ENCODE data around the gene ARHGAP24. TPM values are rescaled to one million over a fixed set of nuclear protein-coding genes. Genes with fewer than 3 reads are reported as not detected.

The ARHGAP24 gene
- total and polyA plus RNA-seq, 2 of the 13 experiments (the other 11 are each of a cell fraction or from before 2014, with no cell fraction given) = 0.07 to 0.55 TPM

- POLR2A ChIA-PET = no interaction called here
- Histone ChIP-seq H3K27ac (ENCODE audit: extremely low read length, insufficient read depth, low read length) (no peak overlapping the region), H3K4me3 (replicated peaks in 1 of 3; ENCODE audit: insufficient read depth in 1 of 3, low read depth in 2 of 3, low read length in 3 of 3) (no peak overlapping the region), H3K36me3 (replicated peaks in 1 of 2; ENCODE audit: control insufficient read depth in 1 of 2, insufficient read depth in 2 of 2, low read length in 2 of 2) (no peaks in the 10 kb centered on the region), H3K79me2 (ENCODE audit: insufficient read depth, low read length) (no peaks in the 10 kb centered on the region), H3K9ac (ENCODE audit: insufficient read depth, low read depth, low read length) (no peak overlapping the region), H3K9me3 (ENCODE audit: low read length) (no peaks in the 10 kb centered on the region), H2AFZ (ENCODE audit: low read length) (no peak overlapping the region), H3K4me1 (ENCODE audit: insufficient read depth, low read length) (no peaks in the 10 kb centered on the region), H3K27me3 (ENCODE audit: control insufficient read depth in 1 of 2, insufficient read depth in 2 of 2, low read length in 2 of 2) (no peaks in the 10 kb centered on the region), H4K20me1 (ENCODE audit: insufficient read depth, low read length) (no peaks in the 10 kb centered on the region), H3K4me2 (ENCODE audit: low read depth, low read length) (no peak overlapping the region)
- intact Hi-C loops (cut with micrococcal nuclease; ENCODE audit: unreplicated experiment) = no loop called here
- DNase-seq (ENCODE audit: low spot score) (no peak), FAIRE-seq (no peak), ATAC-seq (no peak)
- no peak for TF ChIP-seq ATRX (CRISPR knock-in tag; IDR thresholded peaks at IDR 0.05; ENCODE audit: borderline replicate concordance)
- in situ Hi-C loops (cut with HindIII; ENCODE audit: extremely low pct_ligation_motif_present, low pct_unique_long_range_greater_than_20kb) = no loop called here
- CTCF ChIA-PET (ENCODE audit: low intra/inter-chr PET ratio, low total read pairs) = no interaction called here
- BruUV-seq (replicated peaks) = no TSS peak
Observed at GRCh38 chr4:85790582-85790981, 315.6 kb downstream of the ARHGAP24 start.

- BruUV-seq (replicated peaks) = no TSS peak
- ATAC-seq = no peak
- no peak for FAIRE-seq
- no peak for TF ChIP-seq TBL1XR1 (IDR thresholded peaks at IDR 0.05; ENCODE audit: borderline replicate concordance, low read length, partially characterized antibody)
- no peak for TF ChIP-seq ZNF205 (CRISPR knock-in tag; IDR thresholded peaks at IDR 0.05)
- no peak for TF ChIP-seq GABPA (IDR thresholded peaks at IDR 0.05; ENCODE audit: low read depth, low read length)
- TF ChIP-seq GABPA (CRISPR knock-in tag; IDR thresholded peaks at IDR 0.05; ENCODE audit: low read depth) = no peak
- TF ChIP-seq ZNF468 (CRISPR knock-in tag; IDR thresholded peaks at IDR 0.05) = no peak
- TF ChIP-seq ZFP62 (CRISPR knock-in tag; IDR thresholded peaks at IDR 0.05) = no peak
- TF ChIP-seq RARA (CRISPR knock-in tag; IDR thresholded peaks at IDR 0.05) = no peak
- no peak for TF ChIP-seq ZNF510 (CRISPR knock-in tag; IDR thresholded peaks at IDR 0.05; ENCODE audit: low read depth)
- TF ChIP-seq DNMT3B (CRISPR knock-in tag; conservative IDR thresholded peaks at IDR 0.05) = no peak
- no peak for TF ChIP-seq FOSL1 (CRISPR knock-in tag; IDR thresholded peaks at IDR 0.05; ENCODE audit: borderline replicate concordance)
- no peak for TF ChIP-seq TIGD3 (CRISPR knock-in tag; IDR thresholded peaks at IDR 0.05; ENCODE audit: borderline replicate concordance)
- TF ChIP-seq MIER2 (CRISPR knock-in tag; IDR thresholded peaks at IDR 0.05) = no peak
- no peak for TF ChIP-seq NFYC (CRISPR knock-in tag; IDR thresholded peaks at IDR 0.05)
Observed at GRCh38 chr4:85792376-85793232, 317.7 kb downstream of the ARHGAP24 start.

More at GRCh38 chr4:85792376-85793232, 317.7 kb downstream of the ARHGAP24 start:
- CTCF ChIA-PET (ENCODE audit: low intra/inter-chr PET ratio, low total read pairs) = no interaction called here
- Histone ChIP-seq H3K27ac (ENCODE audit: extremely low read length, insufficient read depth, low read length) (no peak overlapping the region), H3K9me3 (ENCODE audit: low read length) (no peaks in the 10 kb centered on the region), H2AFZ (ENCODE audit: low read length) (no peak overlapping the region), H3K79me2 (ENCODE audit: insufficient read depth, low read length) (no peaks in the 10 kb centered on the region), H3K27me3 (ENCODE audit: control insufficient read depth in 1 of 2, insufficient read depth in 2 of 2, low read length in 2 of 2) (no peaks in the 10 kb centered on the region), H3K4me1 (ENCODE audit: insufficient read depth, low read length) (no peaks in the 10 kb centered on the region), H3K4me3 (replicated peaks in 1 of 3; ENCODE audit: insufficient read depth in 1 of 3, low read depth in 2 of 3, low read length in 3 of 3) (no peak overlapping the region), H3K36me3 (replicated peaks in 1 of 2; ENCODE audit: control insufficient read depth in 1 of 2, insufficient read depth in 2 of 2, low read length in 2 of 2) (no peaks in the 10 kb centered on the region), H3K9ac (ENCODE audit: insufficient read depth, low read depth, low read length) (no peak overlapping the region), H3K4me2 (ENCODE audit: low read depth, low read length) (no peak overlapping the region), H4K20me1 (ENCODE audit: insufficient read depth, low read length) (no peaks in the 10 kb centered on the region)
- POLR2A ChIA-PET = no interaction called here
- in situ Hi-C loops (cut with HindIII; ENCODE audit: extremely low pct_ligation_motif_present, low pct_unique_long_range_greater_than_20kb) (no loop called here), intact Hi-C loops (cut with micrococcal nuclease; ENCODE audit: unreplicated experiment) (no loop called here)
- no peak for DNase-seq (ENCODE audit: low spot score)

All from HepG2 (cell line).